Skeletal muscle tissue (tissue), 4 donors: Measurements from ENCODE around the gene LDLRAD3. TPM values are rescaled to one million over a fixed set of nuclear protein-coding genes. Genes with fewer than 3 reads are reported as not detected.

Experiments
- H3K27ac ChIP-seq: one replicate; pipeline ENCODE4 v1.7.0; 2013; ENCODE audit warnings: mild to moderate bottlenecking, low read depth, low read length, inconsistent platforms
- H3K27me3 ChIP-seq, 3 donors: one replicate each; pipeline ENCODE4 v1.7.0; 2013; ENCODE audit warnings: low read length in 3 of 3; ENCODE audit not compliant: control insufficient read depth in 3 of 3, insufficient read depth in 3 of 3
- H3K36me3 ChIP-seq, 3 donors: one replicate each; pipeline ENCODE4 v1.7.0; 2013; ENCODE audit warnings: low read length in 3 of 3; ENCODE audit not compliant: control insufficient read depth in 3 of 3, insufficient read depth in 3 of 3
- H3K4me1 ChIP-seq, 3 donors: one replicate each; pipeline ENCODE4 v1.7.0; 2013; ENCODE audit warnings: low read length in 3 of 3, mild to moderate bottlenecking in 3 of 3; ENCODE audit not compliant: control insufficient read depth in 3 of 3, insufficient read depth in 3 of 3
- H3K4me3 ChIP-seq, 3 donors: one replicate each; pipeline ENCODE4 v1.7.0; 2013; ENCODE audit warnings: low read length in 3 of 3
- H3K9ac ChIP-seq, 3 donors: one replicate each; pipeline ENCODE4 v1.7.0; 2013; ENCODE audit warnings: low read length in 3 of 3, mild to moderate bottlenecking in 3 of 3, moderate library complexity in 2 of 3, low read depth in 1 of 3
- H3K9me3 ChIP-seq, 3 donors: one replicate each; pipeline ENCODE4 v1.7.0; 2013; ENCODE audit warnings: low read length in 3 of 3; ENCODE audit not compliant: control insufficient read depth in 3 of 3
- total RNA-seq: library from RNA; depleted of rRNA; stranded (reverse); fragments of >200 nt; gene quantifications from one replicate; pipeline ENCODE4 v1.2.3, GENCODE V29; 2014
- donor health status: Osteomylitis.

The LDLRAD3 gene
- total RNA-seq, 1 donor from 2014 or later = 39.1 TPM

DNA sequence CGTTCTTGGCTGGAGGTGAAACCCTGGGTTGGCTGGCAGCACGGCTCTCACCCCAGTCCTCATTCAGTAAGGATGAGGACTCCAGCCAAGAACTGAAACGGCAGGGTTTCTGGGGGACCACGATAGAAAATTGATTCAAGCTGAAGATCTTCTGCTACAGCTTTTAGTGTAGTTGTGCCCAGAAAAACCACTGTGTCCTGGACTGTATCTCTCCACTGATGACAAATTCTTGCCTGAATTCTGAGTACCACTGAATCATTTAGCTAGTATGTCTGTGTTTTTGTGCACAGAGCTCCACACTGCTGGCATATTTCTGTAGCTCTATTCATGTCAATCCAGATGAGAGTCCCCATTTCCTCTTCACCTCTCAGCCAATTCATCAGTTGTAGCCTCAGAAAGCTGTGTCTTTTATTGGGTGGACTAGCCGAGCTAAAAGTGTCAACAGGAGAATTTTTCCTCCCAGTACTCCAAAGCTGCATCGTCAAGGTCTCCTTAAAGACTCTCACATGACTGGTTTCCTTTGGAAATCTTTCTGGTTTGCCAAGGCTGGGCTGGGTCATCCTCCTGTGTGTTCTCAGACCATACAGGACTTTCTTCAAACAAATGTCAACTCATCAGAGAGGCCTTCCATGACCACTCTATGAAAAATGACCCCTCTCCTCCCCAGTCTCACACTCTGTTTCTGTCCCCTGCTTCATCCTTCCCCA is 144.6 kb downstream of the LDLRAD3 start:
- H3K27ac ChIP-seq = no peak overlapping the region
- H3K4me1 ChIP-seq = no peaks in the 10 kb centered on the region
- H3K9me3 ChIP-seq = no peaks in the 10 kb centered on the region
- H3K36me3 ChIP-seq = no peaks in the 10 kb centered on the region
- no peak overlapping the region for H3K9ac ChIP-seq
- no peaks in the 10 kb centered on the region for H3K27me3 ChIP-seq
- H3K4me3 ChIP-seq = no peak overlapping the region

DNA sequence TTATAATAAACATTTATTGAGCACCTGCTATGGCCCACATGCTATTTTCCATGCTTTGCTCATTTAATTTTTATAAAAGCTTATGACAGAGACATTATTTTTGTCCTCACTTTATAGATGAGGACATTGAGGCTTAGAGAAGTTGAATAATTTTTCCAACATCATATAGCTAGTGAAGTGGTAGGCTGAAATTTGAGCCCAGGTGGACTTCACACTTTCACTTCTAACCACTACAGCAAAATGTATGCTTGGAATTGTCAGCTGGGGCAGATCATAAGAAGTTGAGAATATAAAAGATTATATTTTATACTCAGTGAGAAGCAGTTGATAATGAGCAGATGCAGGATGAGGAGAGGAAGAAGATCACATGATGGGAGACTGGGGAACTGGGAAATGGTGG is 146.1 kb downstream of the LDLRAD3 start:
- Histone ChIP-seq H3K9me3 (no peaks in the 10 kb centered on the region), H3K4me1 (no peaks in the 10 kb centered on the region), H3K36me3 (no peaks in the 10 kb centered on the region), H3K9ac (no peak overlapping the region), H3K27me3 (no peaks in the 10 kb centered on the region), H3K27ac (no peak overlapping the region), H3K4me3 (no peak overlapping the region)

DNA sequence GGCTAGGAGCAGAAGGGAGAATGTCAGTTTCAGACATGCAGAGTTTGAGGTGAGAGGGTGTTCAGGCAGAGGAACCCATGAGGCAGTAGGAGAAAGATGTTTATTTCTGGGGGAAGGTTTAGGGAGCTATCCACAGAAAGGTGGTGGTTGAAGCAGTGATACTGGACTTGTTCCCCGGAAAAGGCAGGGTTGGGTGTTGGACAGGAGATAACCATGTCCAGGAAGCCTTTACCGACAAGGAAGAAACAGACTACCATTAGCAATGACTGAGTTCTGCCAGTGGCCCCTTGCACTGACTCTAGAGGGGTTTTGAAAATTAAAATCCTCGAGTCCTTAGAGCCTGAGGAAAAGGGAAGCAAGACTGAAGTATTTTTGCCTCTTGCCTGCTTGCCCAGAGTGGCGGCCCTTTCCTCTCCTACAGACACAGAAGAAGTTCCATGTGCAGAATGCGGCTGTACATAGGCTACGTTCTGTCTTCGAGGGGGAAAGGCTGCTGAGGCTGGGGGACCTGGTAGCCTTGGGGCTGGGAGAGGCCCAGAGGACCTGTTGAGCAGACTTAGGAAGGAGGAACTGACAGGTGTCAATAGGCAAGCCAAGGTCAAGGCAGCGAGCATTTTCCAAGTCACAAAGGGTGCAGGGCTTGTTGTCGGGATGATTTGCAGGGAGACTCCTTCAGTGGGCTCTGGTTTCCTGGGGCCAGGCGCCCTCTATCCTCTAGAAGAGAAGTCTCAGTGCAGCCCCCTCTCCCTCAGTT is 146.7 kb downstream of the LDLRAD3 start:
- H3K27ac ChIP-seq = no peak overlapping the region
- no peaks in the 10 kb centered on the region for H3K36me3 ChIP-seq
- H3K9me3 ChIP-seq = no peaks in the 10 kb centered on the region
- no peak overlapping the region for H3K9ac ChIP-seq
- no peaks in the 10 kb centered on the region for H3K4me1 ChIP-seq
- H3K4me3 ChIP-seq = no peak overlapping the region
- H3K27me3 ChIP-seq = no peaks in the 10 kb centered on the region

- Histone ChIP-seq H3K27ac (no peak overlapping the region), H3K27me3 (no peaks in the 10 kb centered on the region), H3K9me3 (no peaks in the 10 kb centered on the region), H3K36me3 (no peaks in the 10 kb centered on the region), H3K9ac (no peak overlapping the region), H3K4me1 (no peaks in the 10 kb centered on the region), H3K4me3 (no peak overlapping the region)
Observed at GRCh38 chr11:36091256-36091811, 147.5 kb downstream of the LDLRAD3 start.

- H3K27me3 ChIP-seq = no peaks in the 10 kb centered on the region
- no peak overlapping the region for H3K9ac ChIP-seq
- no peak overlapping the region for H3K4me3 ChIP-seq
- no peaks in the 10 kb centered on the region for H3K36me3 ChIP-seq
- H3K4me1 ChIP-seq = no peaks in the 10 kb centered on the region
- no peaks in the 10 kb centered on the region for H3K9me3 ChIP-seq
- H3K27ac ChIP-seq = no peak overlapping the region
Observed at GRCh38 chr11:36092314-36093030, 148.6 kb downstream of the LDLRAD3 start.

- H3K4me1 ChIP-seq = peaks cover 0 to 8% (median 4%) of the 10 kb centered on the region in 3 donors
- H3K36me3 ChIP-seq = no peaks in the 10 kb centered on the region
- H3K27me3 ChIP-seq = no peaks in the 10 kb centered on the region
- H3K9ac ChIP-seq = no peak overlapping the region
- H3K9me3 ChIP-seq = no peaks in the 10 kb centered on the region
- H3K4me3 ChIP-seq = no peak overlapping the region
- no peak overlapping the region for H3K27ac ChIP-seq
Observed at GRCh38 chr11:36093548-36093947, 149.7 kb downstream of the LDLRAD3 start.

- H3K9me3 ChIP-seq = no peaks in the 10 kb centered on the region
- H3K4me3 ChIP-seq = no peak overlapping the region
- H3K4me1 ChIP-seq = peaks cover 0 to 8% (median 4%) of the 10 kb centered on the region in 3 donors
- no peak overlapping the region for H3K9ac ChIP-seq
- H3K36me3 ChIP-seq = no peaks in the 10 kb centered on the region
- no peaks in the 10 kb centered on the region for H3K27me3 ChIP-seq
- no peak overlapping the region for H3K27ac ChIP-seq
Observed at GRCh38 chr11:36094164-36094563, 150.3 kb downstream of the LDLRAD3 start.

GRCh38 chr11:36095716-36096115 is 151.9 kb downstream of the LDLRAD3 start:
- Histone ChIP-seq H3K36me3 (no peaks in the 10 kb centered on the region), H3K4me1 (peaks cover 0 to 8% (median 4%) of the 10 kb centered on the region in 3 donors), H3K9ac (no peak overlapping the region), H3K27ac (no peak overlapping the region), H3K9me3 (no peaks in the 10 kb centered on the region), H3K4me3 (no peak overlapping the region), H3K27me3 (no peaks in the 10 kb centered on the region)

DNA sequence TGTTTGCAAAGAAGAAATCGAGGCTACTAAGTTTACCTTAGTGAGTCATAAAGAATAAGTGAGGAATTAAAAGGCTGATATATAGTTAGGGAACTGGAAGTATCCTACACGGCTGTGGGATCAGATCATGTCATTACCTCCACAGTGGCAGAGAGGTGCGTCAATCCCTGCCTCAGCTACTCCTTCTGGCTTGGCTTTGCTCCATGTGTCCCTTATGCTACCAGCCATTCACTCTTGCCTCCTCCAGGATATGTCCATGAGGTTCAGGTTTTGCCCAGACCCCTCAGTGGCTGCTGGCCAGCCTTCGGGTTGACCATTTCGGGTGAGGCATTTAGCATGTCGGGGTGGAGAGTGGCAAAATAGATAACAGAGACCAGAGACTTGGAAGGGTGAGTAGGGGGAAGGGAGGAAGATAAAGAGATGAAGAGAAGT is 153.4 kb downstream of the LDLRAD3 start:
- no peak overlapping the region for H3K9ac ChIP-seq
- H3K9me3 ChIP-seq = no peaks in the 10 kb centered on the region
- H3K27ac ChIP-seq = no peak overlapping the region
- no peak overlapping the region for H3K4me3 ChIP-seq
- H3K4me1 ChIP-seq = peaks cover 0 to 8% (median 4%) of the 10 kb centered on the region in 3 donors
- no peaks in the 10 kb centered on the region for H3K36me3 ChIP-seq
- no peaks in the 10 kb centered on the region for H3K27me3 ChIP-seq
